ENCODE measurements around the gene F12. TPM values are rescaled to one million over a fixed set of nuclear protein-coding genes. Genes with fewer than 3 reads are reported as not detected.
A peak's percentile ranks its signal among the peaks of the same experiment; 100 is the strongest.

F12 gene
- total and polyA plus RNA-seq, 2 of the 8 experiments (the other 6 are each of a cell fraction or from before 2014, with no cell fraction given): 6.5 to 7.8 TPM

DNA sequence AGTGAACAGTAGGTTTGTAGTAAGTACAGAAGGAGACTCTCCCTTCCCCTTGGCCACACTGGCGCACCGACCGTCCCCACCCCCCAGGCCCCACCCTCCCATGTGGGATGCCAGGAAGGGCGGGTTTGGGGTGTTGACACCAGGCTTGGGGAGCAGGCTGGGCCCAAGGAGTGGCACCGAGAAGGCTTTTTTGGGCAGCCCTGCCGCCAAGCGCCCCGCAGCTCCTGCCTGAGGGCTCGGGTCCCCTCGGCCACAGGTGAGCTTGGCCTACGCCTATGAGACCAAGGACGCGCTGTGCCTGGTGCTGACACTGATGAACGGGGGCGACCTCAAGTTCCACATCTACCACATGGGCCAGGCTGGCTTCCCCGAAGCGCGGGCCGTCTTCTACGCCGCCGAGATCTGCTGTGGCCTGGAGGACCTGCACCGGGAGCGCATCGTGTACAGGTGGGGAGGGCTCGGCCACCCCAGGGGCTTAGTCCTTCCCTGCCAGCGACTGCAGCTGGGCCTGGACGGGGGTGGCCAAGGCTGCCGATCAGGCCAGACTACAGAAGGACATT lies 24.4 kb upstream of the F12 start:
- 94% methylated on average over 26 of the region's 29 CpGs; no CpG with 5 or more reads in 1 of the 2 experiments for WGBS, 2 experiments (ENCODE audit: extremely low coverage in 1 of 2, insufficient coverage in 1 of 2, insufficient read length in 1 of 2, insufficient replicate concordance in 2 of 2, low coverage in 1 of 2, low lambda C conversion rate in 2 of 2, missing lambda C conversion rate in 1 of 2)
- Histone ChIP-seq H3K4me3 (ENCODE audit: extremely low read depth in 1 of 4, insufficient read depth in 2 of 4, low read depth in 3 of 4, low read length in 4 of 4) (no peak overlapping the region), H3K9ac (replicated peaks in 1 of 4; ENCODE audit: extremely low read depth in 1 of 4, low read depth in 3 of 4, low read length in 3 of 4) (no peak overlapping the region), H4K5ac (ENCODE audit: insufficient read length, low read depth, low read length) (no peak overlapping the region), H3K27me3 (replicated peaks in 1 of 4; ENCODE audit: control insufficient read depth in 3 of 4, extremely low read depth in 1 of 4, insufficient read depth in 3 of 4, low read length in 3 of 4) (no peaks in the 10 kb centered on the region), H3K27ac (ENCODE audit: low read depth, low read length) (no peak overlapping the region), H2BK12ac (ENCODE audit: low read depth, low read length) (no peak overlapping the region), H2BK120ac (replicated peaks; ENCODE audit: low read depth, low read length) (no peak overlapping the region), H4K91ac (replicated peaks; ENCODE audit: insufficient read length, low read length) (no peak overlapping the region), H3K18ac (ENCODE audit: extremely low read depth, low read length) (no peak overlapping the region), H3K4ac (replicated peaks; ENCODE audit: insufficient read length, low read depth, low read length) (no peak overlapping the region), H2AK5ac (ENCODE audit: low read depth, low read length) (no peak overlapping the region), H3K56ac (replicated peaks; ENCODE audit: insufficient read length, low read depth, low read length) (no peak overlapping the region), H3K4me1 (replicated peaks in 1 of 4; ENCODE audit: control insufficient read depth in 3 of 4, insufficient read depth in 4 of 4, low read length in 3 of 4) (0 out of 7 replicates have a peak, but pooled peaks cover 0 to 4% (median 0%) of the 10 kb centered on the region in 4 experiments), H3K79me2 (ENCODE audit: control insufficient read depth in 1 of 2, insufficient read depth in 2 of 2, low read length in 2 of 2) (peaks cover 0 to 8% of the 10 kb centered on the region in 2 experiments; a peak in 1 of 4 replicates), H2BK5ac (ENCODE audit: low read depth, low read length) (no peak overlapping the region), H3K79me1 (ENCODE audit: low read depth, low read length) (peaks cover 7% of the 10 kb centered on the region; the same call in 1 of the 2 replicates), H3K9me3 (ENCODE audit: insufficient read depth in 2 of 2, low read depth in 1 of 2, low read length in 1 of 2) (no peaks in the 10 kb centered on the region), H2BK20ac (ENCODE audit: low read length) (no peak overlapping the region), H4K8ac (ENCODE audit: extremely low read depth, insufficient read depth, low read length) (peak overlapping the region; percentile 25; the same call in 1 of the 2 replicates), H2AFZ (ENCODE audit: low read length) (no peak overlapping the region), H2BK15ac (ENCODE audit: low read length) (no peak overlapping the region), H3K14ac (ENCODE audit: insufficient read length) (no peak overlapping the region), H4K20me1 (replicated peaks in 1 of 2; ENCODE audit: control insufficient read depth in 1 of 2, insufficient read depth in 2 of 2, low read length in 2 of 2) (peaks cover 11 to 18% of the 10 kb centered on the region in 2 experiments), H3K4me2 (ENCODE audit: insufficient read depth in 1 of 2, low read depth in 2 of 2, low read length in 2 of 2) (no peak overlapping the region), H3K23me2 (ENCODE audit: low read depth, low read length) (no peaks in the 10 kb centered on the region), H3K36me3 (ENCODE audit: control insufficient read depth in 2 of 4, insufficient read depth in 4 of 4, low read length in 3 of 4) (peaks cover 7 to 46% (median 29%) of the 10 kb centered on the region in 4 experiments; a peak in 6 of 8 replicates), H3K23ac (ENCODE audit: insufficient read length) (no peak overlapping the region)
- DNase-seq (ENCODE audit: low read depth in 1 of 2, low spot score in 2 of 2): no peak
- CTCF ChIA-PET (ENCODE audit: partially characterized antibody): interaction anchor here (0.6 to 5.3 kb wide), 6 partner anchors 10 to 124 kb away, joined by 3 to 34 read pairs (median 4); no protein-coding TSS in a partner anchor
- no peak for TF ChIP-seq GABPA (IDR thresholded peaks at IDR 0.05; ENCODE audit: borderline replicate concordance, insufficient read depth, low read length)
- TF ChIP-seq ZNF274 (IDR thresholded peaks at IDR 0.05; ENCODE audit: borderline replicate concordance, extremely low read depth, low read length): no peak
- no peak for TF ChIP-seq EP300 (IDR thresholded peaks at IDR 0.05; ENCODE audit: borderline replicate concordance in 1 of 2, low read depth in 2 of 2, low read length in 2 of 2)
- TF ChIP-seq POLR2AphosphoS5 (IDR thresholded peaks at IDR 0.05; ENCODE audit: low read depth, low read length): no peak
- TF ChIP-seq TEAD4 (IDR thresholded peaks at IDR 0.05; ENCODE audit: low read depth, low read length): no peak
- TF ChIP-seq RNF2 (IDR thresholded peaks at IDR 0.05; ENCODE audit: borderline replicate concordance, low read depth, low read length, missing control alignments, poor library complexity, severe bottlenecking): no peak
- TF ChIP-seq RXRA (IDR thresholded peaks at IDR 0.05; ENCODE audit: insufficient read depth, low read depth, low read length): no peak
- TF ChIP-seq BACH1 (IDR thresholded peaks at IDR 0.05; ENCODE audit: low read length): no peak
- TF ChIP-seq POU5F1 (IDR thresholded peaks at IDR 0.05; ENCODE audit: low read depth, low read length): no peak
- TF ChIP-seq EGR1 (IDR thresholded peaks at IDR 0.05; ENCODE audit: borderline replicate concordance, low read depth, low read length): no peak
- no peak for TF ChIP-seq SRF (IDR thresholded peaks at IDR 0.05; ENCODE audit: low read depth, low read length)
- TF ChIP-seq ASH2L (IDR thresholded peaks at IDR 0.05; ENCODE audit: low read length): no peak
- POLR2A ChIA-PET (ENCODE audit: partially characterized antibody): interaction anchor here (0.6 to 24.2 kb wide), 5 partner anchors 10 to 61 kb away, joined by 3 to 460 read pairs (median 7); partner anchors contain the start of genes GRK6 and PRR7
- FAIRE-seq: no peak
